ENCODE data around the gene APOA4. TPM values are rescaled to one million over a fixed set of nuclear protein-coding genes. Genes with fewer than 3 reads are reported as not detected.

The APOA4 gene
- total and polyA plus RNA-seq, 2 donors, result 0.06 TPM; not detected in 1

DNA sequence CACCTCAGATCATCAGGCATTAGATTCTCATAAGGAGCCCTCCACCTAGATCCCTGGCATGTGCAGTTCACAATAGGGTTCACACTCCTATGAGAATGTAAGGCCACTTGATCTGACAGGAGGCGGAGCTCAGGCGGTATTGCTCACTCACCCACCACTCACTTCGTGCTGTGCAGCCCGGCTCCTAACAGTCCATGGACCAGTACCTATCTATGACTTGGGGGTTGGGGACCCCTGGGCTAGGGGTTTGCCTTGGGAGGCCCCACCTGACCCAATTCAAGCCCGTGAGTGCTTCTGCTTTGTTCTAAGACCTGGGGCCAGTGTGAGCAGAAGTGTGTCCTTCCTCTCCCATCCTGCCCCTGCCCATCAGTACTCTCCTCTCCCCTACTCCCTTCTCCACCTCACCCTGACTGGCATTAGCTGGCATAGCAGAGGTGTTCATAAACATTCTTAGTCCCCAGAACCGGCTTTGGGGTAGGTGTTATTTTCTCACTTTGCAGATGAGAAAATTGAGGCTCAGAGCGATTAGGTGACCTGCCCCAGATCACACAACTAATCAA is 8.8 kb upstream of the APOA4 start:
- Histone ChIP-seq H3K4me1 (ENCODE audit: insufficient read depth) (no peaks in the 10 kb centered on the region), H3K27ac (ENCODE audit: low read depth) (no peak overlapping the region), H3K36me3 (ENCODE audit: insufficient read depth) (no peaks in the 10 kb centered on the region), H3K4me3 (ENCODE audit: low read depth, low read length) (no peak overlapping the region)
- WGBS, result 92% methylated on average over 7 of the region's 7 CpGs
- no peak for DNase-seq (ENCODE audit: extremely low spot score)

DNA sequence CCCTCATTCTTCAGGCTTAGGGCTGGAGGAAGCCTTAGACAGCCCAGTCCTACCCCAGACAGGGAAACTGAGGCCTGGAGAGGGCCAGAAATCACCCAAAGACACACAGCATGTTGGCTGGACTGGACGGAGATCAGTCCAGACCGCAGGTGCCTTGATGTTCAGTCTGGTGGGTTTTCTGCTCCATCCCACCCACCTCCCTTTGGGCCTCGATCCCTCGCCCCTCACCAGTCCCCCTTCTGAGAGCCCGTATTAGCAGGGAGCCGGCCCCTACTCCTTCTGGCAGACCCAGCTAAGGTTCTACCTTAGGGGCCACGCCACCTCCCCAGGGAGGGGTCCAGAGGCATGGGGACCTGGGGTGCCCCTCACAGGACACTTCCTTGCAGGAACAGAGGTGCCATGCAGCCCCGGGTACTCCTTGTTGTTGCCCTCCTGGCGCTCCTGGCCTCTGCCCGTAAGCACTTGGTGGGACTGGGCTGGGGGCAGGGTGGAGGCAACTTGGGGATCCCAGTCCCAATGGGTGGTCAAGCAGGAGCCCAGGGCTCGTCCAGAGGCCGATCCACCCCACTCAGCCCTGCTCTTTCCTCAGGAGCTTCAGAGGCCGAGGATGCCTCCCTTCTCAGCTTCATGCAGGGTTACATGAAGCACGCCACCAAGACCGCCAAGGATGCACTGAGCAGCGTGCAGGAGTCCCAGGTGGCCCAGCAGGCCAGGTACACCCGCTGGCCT is 7.2 kb upstream of the APOA4 start:
- no peak for DNase-seq (ENCODE audit: extremely low spot score)
- Histone ChIP-seq H3K36me3 (ENCODE audit: insufficient read depth) (no peaks in the 10 kb centered on the region), H3K27ac (ENCODE audit: low read depth) (no peak overlapping the region), H3K4me3 (ENCODE audit: low read depth, low read length) (no peak overlapping the region), H3K4me1 (ENCODE audit: insufficient read depth) (no peaks in the 10 kb centered on the region)
- WGBS, result 96% methylated on average over 17 of the region's 17 CpGs

DNA sequence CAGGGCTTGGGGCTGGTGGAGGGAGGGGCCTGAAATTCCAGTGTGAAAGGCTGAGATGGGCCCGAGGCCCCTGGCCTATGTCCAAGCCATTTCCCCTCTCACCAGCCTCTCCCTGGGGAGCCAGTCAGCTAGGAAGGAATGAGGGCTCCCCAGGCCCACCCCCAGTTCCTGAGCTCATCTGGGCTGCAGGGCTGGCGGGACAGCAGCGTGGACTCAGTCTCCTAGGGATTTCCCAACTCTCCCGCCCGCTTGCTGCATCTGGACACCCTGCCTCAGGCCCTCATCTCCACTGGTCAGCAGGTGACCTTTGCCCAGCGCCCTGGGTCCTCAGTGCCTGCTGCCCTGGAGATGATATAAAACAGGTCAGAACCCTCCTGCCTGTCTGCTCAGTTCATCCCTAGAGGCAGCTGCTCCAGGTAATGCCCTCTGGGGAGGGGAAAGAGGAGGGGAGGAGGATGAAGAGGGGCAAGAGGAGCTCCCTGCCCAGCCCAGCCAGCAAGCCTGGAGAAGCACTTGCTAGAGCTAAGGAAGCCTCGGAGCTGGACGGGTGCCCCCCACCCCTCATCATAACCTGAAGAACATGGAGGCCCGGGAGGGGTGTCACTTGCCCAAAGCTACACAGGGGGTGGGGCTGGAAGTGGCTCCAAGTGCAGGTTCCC is 6.5 kb upstream of the APOA4 start, which contains the start of gene APOC3:
APOC3 (plus strand) TSS at position 383 of the 659 bp plus-strand sequence. CDS start 676 bp downstream, outside the sequence.
- Histone ChIP-seq H3K4me1 (ENCODE audit: insufficient read depth) (no peaks in the 10 kb centered on the region), H3K4me3 (ENCODE audit: low read depth, low read length) (no peak within 1 kb of the TSS), H3K27ac (ENCODE audit: low read depth) (no peak within 1 kb of the TSS), H3K36me3 (ENCODE audit: insufficient read depth) (no peaks in the 10 kb centered on the region)
- DNase-seq (ENCODE audit: extremely low spot score), result no peak
- WGBS, result 74% methylated on average over 9 of the region's 9 CpGs

DNA sequence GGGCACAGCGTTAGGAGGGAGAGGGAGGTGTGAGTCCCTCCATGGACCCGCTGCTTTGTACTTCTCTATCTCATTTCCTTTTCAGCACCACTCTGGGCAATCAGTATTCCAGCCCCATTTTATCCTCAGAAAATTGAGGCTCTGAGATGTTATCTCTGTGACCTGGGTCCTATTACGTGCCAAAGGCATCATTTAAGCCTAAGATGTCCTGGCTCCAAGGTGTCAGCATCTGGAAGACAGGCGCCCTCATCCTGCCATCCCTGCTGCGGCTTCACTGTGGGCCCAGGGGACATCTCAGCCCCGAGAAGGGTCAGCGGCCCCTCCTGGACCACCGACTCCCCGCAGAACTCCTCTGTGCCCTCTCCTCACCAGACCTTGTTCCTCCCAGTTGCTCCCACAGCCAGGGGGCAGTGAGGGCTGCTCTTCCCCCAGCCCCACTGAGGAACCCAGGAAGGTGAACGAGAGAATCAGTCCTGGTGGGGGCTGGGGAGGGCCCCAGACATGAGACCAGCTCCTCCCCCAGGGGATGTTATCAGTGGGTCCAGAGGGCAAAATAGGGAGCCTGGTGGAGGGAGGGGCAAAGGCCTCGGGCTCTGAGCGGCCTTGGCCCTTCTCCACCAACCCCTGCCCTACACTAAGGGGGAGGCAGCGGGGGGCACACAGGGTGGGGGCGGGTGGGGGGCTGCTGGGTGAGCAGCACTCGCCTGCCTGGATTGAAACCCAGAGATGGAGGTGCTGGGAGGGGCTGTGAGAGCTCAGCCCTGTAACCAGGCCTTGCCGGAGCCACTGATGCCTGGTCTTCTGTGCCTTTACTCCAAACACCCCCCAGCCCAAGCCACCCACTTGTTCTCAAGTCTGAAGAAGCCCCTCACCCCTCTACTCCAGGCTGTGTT is 5.8 kb upstream of the APOA4 start:
- WGBS, result 70% methylated on average over 16 of the region's 16 CpGs

DNA sequence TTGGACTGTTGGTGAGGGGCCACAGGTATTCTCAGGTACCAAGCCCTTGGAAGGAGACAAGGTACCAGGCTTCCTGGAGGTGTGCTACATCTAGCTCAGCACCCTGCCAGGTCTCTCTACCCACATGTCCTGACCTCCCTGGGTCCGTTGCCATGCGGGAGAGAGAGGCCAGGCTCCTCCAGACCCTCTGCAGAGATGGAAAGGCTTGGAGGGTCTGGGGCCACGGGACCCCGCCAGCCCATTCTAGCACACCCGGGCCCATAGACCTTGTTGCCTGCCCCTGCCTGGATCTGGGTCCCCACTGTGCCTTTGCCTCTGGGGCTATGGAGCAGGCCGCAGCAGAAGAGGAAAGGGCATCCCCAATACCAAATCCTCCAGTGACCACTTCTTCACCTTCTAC is 4.4 kb upstream of the APOA4 start:
- WGBS, result 94% methylated on average over 6 of the region's 6 CpGs
- Histone ChIP-seq H3K27ac (ENCODE audit: low read depth) (no peak overlapping the region), H3K4me3 (ENCODE audit: low read depth, low read length) (no peak overlapping the region), H3K4me1 (ENCODE audit: insufficient read depth) (no peaks in the 10 kb centered on the region), H3K36me3 (ENCODE audit: insufficient read depth) (no peaks in the 10 kb centered on the region)
- DNase-seq (ENCODE audit: extremely low spot score), result no peak

More for the DNA sequence above, 5.8 kb upstream of the APOA4 start:
- Histone ChIP-seq H3K27ac (ENCODE audit: low read depth) (no peak overlapping the region), H3K4me1 (ENCODE audit: insufficient read depth) (no peaks in the 10 kb centered on the region), H3K36me3 (ENCODE audit: insufficient read depth) (no peaks in the 10 kb centered on the region), H3K4me3 (ENCODE audit: low read depth, low read length) (no peak overlapping the region)
- no peak for DNase-seq (ENCODE audit: extremely low spot score)

DNA sequence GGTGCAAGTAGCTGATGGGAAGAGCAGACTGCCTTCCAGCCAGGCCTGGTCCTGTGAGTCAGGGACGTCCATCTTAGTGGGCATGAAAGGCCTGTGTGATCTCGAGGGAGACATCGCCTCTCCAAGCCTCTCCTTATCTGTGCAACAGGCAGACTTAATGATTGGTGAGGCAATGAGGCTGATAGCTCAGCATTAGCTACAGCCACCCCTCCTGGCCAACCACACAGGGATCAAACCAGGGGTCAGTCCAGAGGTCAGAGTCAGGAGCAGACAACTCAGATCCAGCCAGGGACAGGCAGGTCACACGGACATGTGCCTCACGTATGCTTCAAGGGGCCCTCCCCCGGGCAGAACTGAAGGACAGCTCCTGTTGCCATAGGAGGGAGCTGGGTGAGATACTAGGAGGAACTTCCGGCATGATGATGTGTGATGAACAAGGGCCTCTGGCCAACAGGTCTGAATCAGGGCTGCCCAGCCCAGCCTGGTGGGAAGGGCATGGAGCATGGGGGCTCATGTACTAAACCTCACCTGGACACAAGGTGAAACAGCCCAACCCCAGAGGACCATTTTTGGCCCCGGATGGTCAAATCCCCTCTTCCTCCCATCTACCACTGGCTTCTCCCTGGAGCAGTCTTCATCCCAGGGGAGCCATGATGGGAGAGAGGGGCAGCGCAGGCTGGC is 3.8 kb upstream of the APOA4 start:
- H3K4me3 ChIP-seq (ENCODE audit: low read depth, low read length), result no peak overlapping the region
- 73% methylated on average over 9 of the region's 9 CpGs for WGBS
- H3K27ac ChIP-seq (ENCODE audit: low read depth), result no peak overlapping the region
- H3K36me3 ChIP-seq (ENCODE audit: insufficient read depth), result no peaks in the 10 kb centered on the region
- DNase-seq (ENCODE audit: extremely low spot score), result no peak
- H3K4me1 ChIP-seq (ENCODE audit: insufficient read depth), result no peaks in the 10 kb centered on the region

DNA sequence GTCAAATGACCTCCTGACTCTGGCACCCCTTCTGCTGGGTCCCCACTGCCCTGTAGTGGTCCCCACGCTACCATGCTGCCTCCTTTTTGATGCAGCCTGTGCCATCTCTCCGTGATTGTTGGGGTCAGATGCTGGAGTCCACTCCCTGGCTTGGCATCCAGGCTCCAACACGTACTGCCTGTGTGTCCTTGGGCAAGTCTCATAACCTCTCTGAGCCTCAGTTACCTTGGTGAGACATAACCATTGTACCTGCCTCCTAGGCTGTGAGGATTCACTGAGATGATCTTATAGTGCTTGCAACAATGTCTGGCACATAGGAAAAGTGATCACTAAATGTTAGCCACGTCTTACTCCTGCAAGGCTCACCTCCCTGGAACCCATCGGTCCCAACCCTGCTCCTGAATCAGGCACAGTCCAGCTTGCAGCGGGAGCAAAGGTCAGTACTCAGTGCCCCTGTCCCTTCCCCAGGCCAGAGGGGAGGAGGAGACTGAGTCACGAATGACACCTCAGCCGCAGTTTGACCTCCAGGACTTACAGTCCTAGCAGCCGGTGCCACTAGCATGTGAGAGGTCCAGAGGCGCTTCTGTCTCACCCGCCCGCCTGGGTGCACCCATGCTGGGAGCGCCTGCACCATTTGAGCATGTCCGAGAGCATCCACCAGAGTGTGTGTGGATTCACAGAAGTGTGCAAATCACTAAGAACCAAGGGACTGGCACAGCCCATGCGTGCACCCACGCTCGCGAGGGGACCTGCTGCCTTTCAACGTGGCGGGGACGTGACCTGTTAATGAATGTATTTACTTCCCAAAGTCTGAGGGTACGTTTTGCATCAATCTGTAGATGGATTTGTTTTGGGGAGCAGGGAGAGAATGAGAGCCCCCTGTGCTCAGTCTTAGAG is 3.0 kb upstream of the APOA4 start:
- 77% methylated on average over 22 of the region's 22 CpGs for WGBS
- Histone ChIP-seq H3K36me3 (ENCODE audit: insufficient read depth) (no peaks in the 10 kb centered on the region), H3K4me1 (ENCODE audit: insufficient read depth) (no peaks in the 10 kb centered on the region), H3K4me3 (ENCODE audit: low read depth, low read length) (no peak overlapping the region), H3K27ac (ENCODE audit: low read depth) (no peak overlapping the region)
- DNase-seq (ENCODE audit: extremely low spot score), result no peak

DNA sequence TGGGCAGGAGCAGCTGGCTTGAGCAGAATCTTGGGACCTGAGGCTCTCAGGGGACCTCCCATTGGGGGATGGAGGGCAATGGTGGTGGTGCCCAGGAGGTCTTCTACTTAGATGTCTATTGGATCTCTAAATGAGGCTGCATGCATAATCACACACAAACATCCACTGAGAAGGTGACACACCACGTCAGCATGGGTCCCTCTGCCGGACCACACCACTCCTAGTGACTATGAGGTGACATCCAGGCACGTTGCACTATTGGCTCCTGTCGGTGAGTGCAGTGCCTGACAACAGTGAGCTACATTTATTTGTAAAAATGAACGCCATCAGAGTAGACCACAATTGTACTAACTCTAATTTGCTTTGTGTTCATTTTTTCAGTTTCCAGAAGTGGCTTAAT is 2.3 kb upstream of the APOA4 start:
- H3K27ac ChIP-seq (ENCODE audit: low read depth), result no peak overlapping the region
- H3K36me3 ChIP-seq (ENCODE audit: insufficient read depth), result no peaks in the 10 kb centered on the region
- DNase-seq (ENCODE audit: extremely low spot score), result no peak
- no peaks in the 10 kb centered on the region for H3K4me1 ChIP-seq (ENCODE audit: insufficient read depth)
- WGBS, result 78% methylated on average over 5 of the region's 5 CpGs
- H3K4me3 ChIP-seq (ENCODE audit: low read depth, low read length), result no peak overlapping the region

DNA sequence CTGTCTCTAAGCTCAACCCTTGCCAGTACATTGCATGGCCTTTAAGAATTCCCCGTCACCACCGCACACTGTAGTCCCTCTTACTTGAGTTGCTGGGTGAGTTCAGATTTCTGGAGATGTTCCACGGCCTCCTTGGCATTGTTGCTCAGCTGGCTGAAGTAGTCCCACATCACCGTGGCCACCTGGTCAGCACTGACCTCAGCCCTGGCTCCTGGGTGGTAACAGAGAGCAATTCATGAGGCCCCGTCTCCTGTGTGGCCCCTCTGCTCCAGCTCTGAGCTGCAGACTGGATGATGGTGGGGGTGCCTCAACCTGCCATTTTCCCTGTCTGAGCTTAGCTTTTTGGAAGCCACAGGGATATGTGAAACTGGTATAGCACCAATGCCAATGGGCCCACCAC is 529 bp downstream of the APOA4 start:
- H3K4me3 ChIP-seq (ENCODE audit: low read depth, low read length), result no peak overlapping the region
- no peak overlapping the region for H3K27ac ChIP-seq (ENCODE audit: low read depth)
- no peak for DNase-seq (ENCODE audit: extremely low spot score)
- H3K4me1 ChIP-seq (ENCODE audit: insufficient read depth), result no peaks in the 10 kb centered on the region
- 70% methylated on average over 5 of the region's 5 CpGs for WGBS
- no peaks in the 10 kb centered on the region for H3K36me3 ChIP-seq (ENCODE audit: insufficient read depth)

DNA sequence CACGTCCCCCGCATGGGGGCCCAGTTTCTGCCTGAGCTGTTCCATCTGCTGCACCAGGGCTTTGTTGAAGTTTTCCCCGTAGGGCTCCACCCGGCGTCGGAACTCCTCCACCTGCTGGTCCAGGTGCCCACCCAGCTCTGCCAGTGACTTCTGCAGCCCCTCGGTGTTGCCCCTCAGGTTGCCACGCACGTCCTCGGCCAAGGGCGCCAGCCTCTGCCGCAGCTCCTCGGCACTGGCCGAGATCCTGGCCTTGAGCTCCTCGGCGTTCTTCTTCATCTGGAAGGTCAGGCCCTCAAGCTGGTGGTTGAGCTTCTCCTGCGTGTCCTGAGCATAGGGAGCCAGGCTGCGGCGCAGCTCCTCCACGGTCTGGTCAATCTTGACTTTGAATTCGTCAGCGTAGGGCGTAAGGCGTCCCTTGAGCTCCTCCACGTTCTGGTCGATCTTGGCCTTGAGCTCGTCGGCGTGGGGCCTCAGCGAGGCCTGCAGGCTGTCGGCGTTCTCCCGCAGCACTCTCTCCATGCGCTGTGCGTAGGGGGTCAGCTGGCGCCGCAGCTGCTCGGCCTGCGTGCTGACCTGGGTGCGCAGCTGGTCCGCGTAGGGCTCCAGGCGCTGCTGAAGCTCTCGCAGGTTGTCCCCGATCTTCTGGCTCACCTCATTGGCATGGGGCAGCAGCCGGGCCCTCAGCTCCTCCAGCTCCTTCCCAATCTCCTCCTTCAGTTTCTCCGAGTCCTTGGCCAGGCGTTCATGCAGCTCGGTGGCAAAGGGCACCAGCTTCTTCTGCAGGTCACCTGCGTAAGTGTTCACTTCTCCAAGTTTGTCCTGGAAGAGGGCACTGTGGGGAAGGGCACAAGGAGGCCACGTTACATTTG is 1.8 kb downstream of the APOA4 start:
- DNase-seq (ENCODE audit: extremely low spot score), result no peak
- 93% methylated on average over 51 of the region's 51 CpGs for WGBS

DNA sequence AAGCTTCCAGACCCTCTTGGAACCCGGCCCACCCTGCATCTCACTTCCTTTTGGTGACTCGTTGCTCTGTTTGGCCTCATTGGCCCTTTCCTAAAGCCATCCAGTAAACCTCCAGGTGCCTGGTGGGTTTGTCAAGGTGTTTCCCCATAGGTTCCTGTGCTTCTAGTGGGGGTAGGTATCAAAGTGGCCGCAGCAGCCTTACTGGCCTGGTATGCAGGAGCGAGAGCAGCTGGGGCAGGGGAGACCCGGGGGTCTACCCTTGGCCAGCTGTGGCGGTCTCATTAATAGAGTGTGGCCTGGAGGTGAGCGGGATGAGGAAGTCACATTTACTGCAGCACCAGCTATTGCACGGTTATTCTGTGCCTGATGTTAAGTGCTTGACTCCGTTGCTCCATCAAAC is 4.1 kb downstream of the APOA4 start:
- WGBS, result 88% methylated on average over 9 of the region's 9 CpGs
- no peak for DNase-seq (ENCODE audit: extremely low spot score)
- Histone ChIP-seq H3K27ac (ENCODE audit: low read depth) (no peak overlapping the region), H3K4me1 (ENCODE audit: insufficient read depth) (no peaks in the 10 kb centered on the region), H3K4me3 (ENCODE audit: low read depth, low read length) (no peak overlapping the region), H3K36me3 (ENCODE audit: insufficient read depth) (no peaks in the 10 kb centered on the region)

More for the DNA sequence above, 1.8 kb downstream of the APOA4 start:
- Histone ChIP-seq H3K4me3 (ENCODE audit: low read depth, low read length) (no peak overlapping the region), H3K27ac (ENCODE audit: low read depth) (no peak overlapping the region), H3K36me3 (ENCODE audit: insufficient read depth) (no peaks in the 10 kb centered on the region), H3K4me1 (ENCODE audit: insufficient read depth) (no peaks in the 10 kb centered on the region)

Measured in urinary bladder (tissue), 4 donors.